GM19463 (cell line): Measurements from ENCODE around the gene RLN3.

Experiments
- ATAC-seq: cut with Tn5 transposase; IDR thresholded peaks from one replicate; pipeline ENCODE4 v1.9.1; 2021; ENCODE audit warnings: mild to moderate bottlenecking, moderate library complexity; ENCODE audit not compliant: unreplicated experiment

The RLN3 gene

DNA sequence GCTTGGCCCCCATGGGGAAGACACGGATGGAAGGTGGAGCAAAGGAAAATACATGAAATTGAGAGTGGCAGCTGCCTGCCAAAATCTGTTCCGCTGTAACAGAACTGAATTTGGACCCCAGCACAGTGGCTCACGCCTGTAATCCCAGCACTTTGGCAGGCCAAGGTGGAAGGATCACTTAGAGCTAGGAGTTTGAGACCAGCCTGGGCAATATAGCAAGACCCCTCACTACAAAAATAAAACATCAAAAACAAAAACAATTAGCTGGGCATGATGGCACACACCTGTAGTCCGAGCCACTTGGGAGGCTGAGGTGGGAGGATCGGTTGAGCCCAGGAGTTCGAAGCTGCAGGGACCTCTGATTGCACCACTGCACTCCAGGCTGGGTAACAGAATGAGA is 24.5 kb downstream of the RLN3 start:
- no peak for ATAC-seq

- ATAC-seq, result no peak
These were observed 25.1 kb downstream of the RLN3 start for GRCh38 chr19:14053032-14053431.

- ATAC-seq, result no peak
These were observed 25.6 kb downstream of the RLN3 start for GRCh38 chr19:14053500-14053899.

- ATAC-seq, result no peak
These were observed 26.2 kb downstream of the RLN3 start for GRCh38 chr19:14054099-14054498.

DNA sequence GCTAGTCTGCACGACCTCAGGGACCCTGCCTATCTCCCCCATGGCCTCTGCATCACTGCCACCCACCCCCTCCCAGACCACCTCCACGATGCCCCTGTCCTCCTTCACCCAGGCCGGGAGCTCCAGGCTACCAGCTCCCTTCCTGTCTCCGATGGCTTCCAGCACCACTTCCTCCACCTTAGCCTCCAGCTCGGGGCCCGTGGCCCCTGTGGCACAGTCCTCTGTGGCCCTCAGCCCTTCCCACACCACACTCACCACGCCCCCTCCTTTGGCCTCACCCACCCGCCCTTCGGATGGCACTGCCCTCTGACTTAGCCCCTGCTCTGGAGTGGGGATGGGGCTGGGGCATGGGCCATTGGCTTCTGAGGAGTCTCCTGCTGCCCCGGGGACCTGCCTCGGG is 26.8 kb downstream of the RLN3 start:
- no peak for ATAC-seq

DNA sequence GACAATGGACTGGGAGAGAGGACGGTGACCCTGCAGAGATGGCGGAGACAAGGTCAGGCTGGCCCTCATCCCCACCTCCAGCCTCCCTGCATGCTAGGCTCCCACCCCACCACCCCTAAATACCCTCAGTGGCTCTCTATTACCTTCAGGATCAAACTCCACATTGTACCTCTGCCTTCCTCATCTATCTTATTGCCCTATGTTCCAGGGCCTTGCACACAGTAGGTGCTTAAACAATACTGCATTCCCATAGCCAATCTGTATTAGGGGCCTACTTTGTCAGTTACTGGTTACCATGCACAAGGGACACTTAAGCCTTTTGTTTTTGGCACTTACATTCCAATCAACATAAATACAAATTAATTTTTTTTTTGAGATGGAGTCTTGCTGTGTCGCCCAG is 27.4 kb downstream of the RLN3 start:
- ATAC-seq, result no peak

DNA sequence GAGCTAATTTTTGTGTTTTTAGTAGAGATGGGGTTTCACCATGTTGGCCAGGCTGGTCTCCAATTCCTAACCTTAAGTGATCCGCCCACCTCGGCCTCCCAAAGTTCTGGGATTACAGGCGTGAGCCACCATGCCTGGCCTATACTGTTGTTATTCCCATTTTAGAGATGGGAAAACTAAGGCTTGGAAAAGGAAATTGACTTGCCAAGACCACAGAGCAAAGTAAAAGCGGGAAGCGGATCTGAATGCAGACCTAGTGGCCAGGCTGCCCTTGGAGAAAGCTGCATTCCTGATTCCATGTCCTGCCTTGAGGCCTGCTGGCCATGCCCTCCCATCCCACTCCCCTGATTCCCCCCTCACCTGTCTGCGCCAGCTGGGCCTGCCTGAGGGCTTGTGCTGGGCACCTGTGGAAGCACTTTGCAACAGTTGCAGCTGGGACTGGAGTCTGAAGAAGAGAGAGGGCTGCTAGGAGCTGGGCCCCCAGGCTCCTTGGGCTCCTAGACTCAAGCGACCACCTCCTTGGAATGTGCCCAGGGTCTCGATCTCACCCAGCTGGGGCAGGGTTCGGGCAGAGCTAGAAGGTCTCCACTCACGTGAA is 28.2 kb downstream of the RLN3 start:
- no peak for ATAC-seq

GRCh38 chr19:14056741-14057356 is 28.9 kb downstream of the RLN3 start:
- no peak for ATAC-seq

DNA sequence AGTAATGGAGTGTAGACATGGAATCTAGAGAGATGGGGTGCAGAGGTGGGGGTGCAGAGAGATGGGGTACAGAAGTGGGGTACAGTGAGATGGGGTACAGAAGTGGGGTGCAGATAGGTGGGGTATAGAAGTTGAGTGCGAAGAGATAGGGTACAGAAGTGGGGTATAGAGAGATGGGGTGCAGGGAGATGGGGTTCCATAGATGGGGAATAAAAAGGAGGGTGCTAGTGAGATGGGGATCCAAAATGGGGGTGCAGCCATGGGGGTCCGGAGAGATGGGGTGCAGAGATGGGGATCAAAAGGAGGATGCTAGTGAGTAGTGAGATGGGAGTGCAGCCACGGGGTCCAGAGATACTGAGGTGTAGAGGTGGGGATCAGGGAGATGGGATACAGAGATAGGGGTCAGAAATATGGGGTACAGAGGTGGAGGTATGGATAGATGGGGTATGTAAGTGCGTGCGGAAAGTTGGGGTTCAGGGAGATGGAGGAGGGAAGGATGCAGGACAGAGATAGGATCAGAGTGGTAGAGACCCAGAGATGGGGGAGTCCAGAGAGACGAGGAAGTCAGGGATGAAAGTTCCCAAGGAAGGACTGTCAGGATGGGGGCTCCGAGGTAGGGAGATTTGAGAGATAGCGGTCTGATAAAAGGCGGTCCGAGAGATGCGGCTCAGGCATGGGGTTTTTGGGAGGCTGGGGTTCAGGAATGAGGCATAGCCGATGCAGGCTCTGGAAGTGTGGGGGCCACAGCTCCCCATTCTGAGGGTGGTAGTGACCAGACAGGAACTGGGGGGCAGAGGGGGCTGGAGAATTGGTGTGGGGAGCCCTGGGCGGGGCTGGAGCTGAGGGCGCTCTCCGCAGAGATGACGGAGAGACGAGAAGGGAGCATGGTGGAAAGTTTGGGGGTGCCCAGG is 30.5 kb downstream of the RLN3 start:
- ATAC-seq, result no peak

- ATAC-seq, result no peak
These were observed 31.1 kb downstream of the RLN3 start for GRCh38 chr19:14059093-14059480.

DNA sequence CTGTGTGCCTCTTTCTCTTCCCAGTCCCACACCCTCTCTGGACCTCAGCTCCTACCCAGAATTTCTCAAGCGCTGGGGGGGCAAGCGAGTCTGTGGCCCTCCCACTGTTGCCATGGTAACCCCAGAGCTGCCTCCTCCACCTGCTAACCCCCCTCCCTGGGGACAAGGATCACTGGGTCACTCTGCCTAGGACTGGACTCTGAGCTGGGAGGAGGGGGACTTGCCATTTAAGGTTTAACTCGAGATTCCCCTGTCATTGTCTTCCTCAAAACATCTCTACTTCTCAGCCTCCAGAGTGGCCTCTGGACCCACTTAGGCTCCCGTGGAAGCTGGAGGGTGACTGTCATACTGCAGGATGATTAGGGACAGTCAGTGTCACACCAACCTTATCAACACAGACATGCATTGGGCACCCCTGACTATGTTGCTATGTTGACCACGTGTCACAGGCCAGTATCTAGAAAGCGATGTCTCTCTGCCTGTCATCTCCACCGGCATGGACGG is 31.8 kb downstream of the RLN3 start:
- ATAC-seq, result no peak

- ATAC-seq, result no peak
These were observed 33.3 kb downstream of the RLN3 start for GRCh38 chr19:14061081-14061749.

- ATAC-seq, result no peak
These were observed 34.0 kb downstream of the RLN3 start, which contains the start of gene PALM3 for GRCh38 chr19:14061751-14062557. PALM3 (minus strand) TSS chr19:14062076; CDS start chr19:14061980, 96 bp downstream.

- ATAC-seq, result no peak
These were observed 34.6 kb downstream of the RLN3 start for GRCh38 chr19:14062558-14062855.

- ATAC-seq, result no peak
These were observed 35.2 kb downstream of the RLN3 start for GRCh38 chr19:14063105-14063504.

DNA sequence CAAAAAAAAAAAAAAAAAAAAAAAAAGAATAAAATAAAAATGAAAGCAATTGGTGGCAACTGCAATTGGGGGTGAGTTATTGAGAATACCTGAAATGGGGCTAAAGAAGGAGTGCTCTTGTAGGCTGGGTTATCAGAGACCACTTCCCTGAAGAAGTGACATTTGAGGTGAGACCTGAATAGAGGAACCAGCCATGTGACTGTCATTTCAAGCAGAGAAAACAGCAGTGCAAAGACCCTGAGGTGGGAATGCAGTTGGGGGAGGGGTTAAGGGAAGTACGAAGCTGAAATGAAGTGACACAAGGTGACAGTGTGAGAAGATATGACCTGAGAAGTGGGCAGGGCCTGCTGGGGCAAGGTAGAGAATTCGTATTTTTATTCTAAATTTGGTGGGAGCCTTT is 38.2 kb downstream of the RLN3 start:
- ATAC-seq, result no peak

GRCh38 chr19:14070268-14071050 is 42.5 kb downstream of the RLN3 start:
- ATAC-seq, result no peak

DNA sequence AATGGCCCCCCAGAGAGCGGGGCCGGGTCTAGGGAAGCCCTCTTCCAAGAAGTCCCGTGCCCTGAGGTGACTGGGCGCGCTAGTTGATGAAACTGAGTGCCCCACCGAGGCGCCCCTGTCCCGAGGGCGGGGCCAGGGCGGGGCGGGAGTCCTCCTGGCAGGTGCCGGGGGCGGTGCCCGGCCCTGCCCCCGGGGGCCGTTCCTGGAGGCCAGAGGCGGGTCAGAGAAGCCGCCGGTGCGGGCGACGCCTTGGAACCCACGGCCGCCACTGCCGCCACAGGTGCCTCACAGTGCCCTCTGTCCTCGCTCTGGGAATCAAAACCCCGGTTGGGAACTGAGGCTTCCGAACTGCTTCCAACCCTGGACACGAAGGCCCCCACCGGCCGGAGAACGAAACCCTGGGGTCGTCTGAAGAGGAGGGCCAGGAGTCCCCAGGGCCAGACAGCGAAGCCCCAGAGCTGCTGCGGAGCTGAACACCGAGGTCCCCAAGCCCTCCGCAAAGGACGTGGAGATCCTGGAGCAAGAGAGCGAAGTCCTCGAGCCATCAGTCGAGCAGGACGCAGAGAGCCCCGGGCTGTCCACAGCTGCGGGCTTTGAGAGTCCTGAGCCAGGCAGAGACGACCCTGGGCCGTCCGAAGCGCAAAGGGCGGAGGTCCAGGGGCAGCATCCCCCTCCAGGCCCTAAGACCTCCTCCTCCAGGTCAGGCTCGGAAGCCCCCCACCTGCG is 44.8 kb downstream of the RLN3 start, which contains the start of gene MISP3:
Gene MISP3 (plus strand): TSS at position 252 of the 726 bp plus-strand sequence. CDS start 524 bp downstream, outside the sequence.
- peak; percentile 23 for ATAC-seq
